ENCODE data around the gene CUBN.
"Not testable (repeated sequence)": the region's sequence is repeated elsewhere in the genome, so short reads cannot be mapped to it uniquely, and the experiment has no call there.

The CUBN gene

GRCh38 chr10:16828114-16828568, 301.5 kb downstream of the CUBN start:
- H3K4me3 ChIP-seq (ENCODE audit: insufficient read depth, low read depth, low read length, poor library complexity, severe bottlenecking): no peak overlapping the region
- no peak overlapping the region for H3K27ac ChIP-seq (ENCODE audit: insufficient read depth, low read length, poor library complexity, severe bottlenecking)
- peak in 2 of 3 donors; percentile 14 to 52 for DNase-seq
- no peaks in the 10 kb centered on the region for H3K9me3 ChIP-seq (ENCODE audit: control insufficient read depth, low read length)
- H3K36me3 ChIP-seq (ENCODE audit: control insufficient read depth, insufficient read depth, low read length): no peaks in the 10 kb centered on the region
- H3K4me1 ChIP-seq (ENCODE audit: control insufficient read depth, insufficient read depth, low read length, poor library complexity, severe bottlenecking): no peaks in the 10 kb centered on the region
- no peaks in the 10 kb centered on the region for H3K27me3 ChIP-seq (replicated peaks; ENCODE audit: control insufficient read depth, insufficient read depth, low read length, poor library complexity, severe bottlenecking)

- not testable (repeated sequence) for H3K27ac ChIP-seq (ENCODE audit: insufficient read depth, low read length, poor library complexity, severe bottlenecking); DNase-seq; H3K36me3 ChIP-seq (ENCODE audit: control insufficient read depth, insufficient read depth, low read length); H3K9me3 ChIP-seq (ENCODE audit: control insufficient read depth, low read length); H3K27me3 ChIP-seq (replicated peaks; ENCODE audit: control insufficient read depth, insufficient read depth, low read length, poor library complexity, severe bottlenecking); H3K4me1 ChIP-seq (ENCODE audit: control insufficient read depth, insufficient read depth, low read length, poor library complexity, severe bottlenecking); H3K4me3 ChIP-seq (ENCODE audit: insufficient read depth, low read depth, low read length, poor library complexity, severe bottlenecking)
Observed at GRCh38 chr10:16827474-16827873, 302.1 kb downstream of the CUBN start.

GRCh38 chr10:16822726-16823360, 306.8 kb downstream of the CUBN start:
- DNase-seq: no peak
- Histone ChIP-seq H3K4me1 (ENCODE audit: control insufficient read depth, insufficient read depth, low read length, poor library complexity, severe bottlenecking) (no peaks in the 10 kb centered on the region), H3K36me3 (ENCODE audit: control insufficient read depth, insufficient read depth, low read length) (no peaks in the 10 kb centered on the region), H3K4me3 (ENCODE audit: insufficient read depth, low read depth, low read length, poor library complexity, severe bottlenecking) (no peak overlapping the region), H3K27ac (ENCODE audit: insufficient read depth, low read length, poor library complexity, severe bottlenecking) (no peak overlapping the region), H3K9me3 (ENCODE audit: control insufficient read depth, low read length) (peaks cover 3% of the 10 kb centered on the region), H3K27me3 (replicated peaks; ENCODE audit: control insufficient read depth, insufficient read depth, low read length, poor library complexity, severe bottlenecking) (no peaks in the 10 kb centered on the region)

- DNase-seq: no peak
- H3K4me3 ChIP-seq (ENCODE audit: insufficient read depth, low read depth, low read length, poor library complexity, severe bottlenecking): no peak overlapping the region
- no peaks in the 10 kb centered on the region for H3K27me3 ChIP-seq (replicated peaks; ENCODE audit: control insufficient read depth, insufficient read depth, low read length, poor library complexity, severe bottlenecking)
- no peaks in the 10 kb centered on the region for H3K36me3 ChIP-seq (ENCODE audit: control insufficient read depth, insufficient read depth, low read length)
- H3K9me3 ChIP-seq (ENCODE audit: control insufficient read depth, low read length): peaks cover 3% of the 10 kb centered on the region
- H3K27ac ChIP-seq (ENCODE audit: insufficient read depth, low read length, poor library complexity, severe bottlenecking): no peak overlapping the region
- H3K4me1 ChIP-seq (ENCODE audit: control insufficient read depth, insufficient read depth, low read length, poor library complexity, severe bottlenecking): peaks cover under 1% of the 10 kb centered on the region
Observed at GRCh38 chr10:16822027-16822426, 307.6 kb downstream of the CUBN start.

- Histone ChIP-seq H3K9me3 (ENCODE audit: control insufficient read depth, low read length) (peaks cover 3% of the 10 kb centered on the region), H3K4me1 (ENCODE audit: control insufficient read depth, insufficient read depth, low read length, poor library complexity, severe bottlenecking) (peaks cover 11% of the 10 kb centered on the region), H3K36me3 (ENCODE audit: control insufficient read depth, insufficient read depth, low read length) (no peaks in the 10 kb centered on the region), H3K4me3 (ENCODE audit: insufficient read depth, low read depth, low read length, poor library complexity, severe bottlenecking) (no peak overlapping the region), H3K27me3 (replicated peaks; ENCODE audit: control insufficient read depth, insufficient read depth, low read length, poor library complexity, severe bottlenecking) (no peaks in the 10 kb centered on the region), H3K27ac (ENCODE audit: insufficient read depth, low read length, poor library complexity, severe bottlenecking) (no peak overlapping the region)
- DNase-seq: no peak
Observed at GRCh38 chr10:16820421-16820820, 309.2 kb downstream of the CUBN start.

DNA sequence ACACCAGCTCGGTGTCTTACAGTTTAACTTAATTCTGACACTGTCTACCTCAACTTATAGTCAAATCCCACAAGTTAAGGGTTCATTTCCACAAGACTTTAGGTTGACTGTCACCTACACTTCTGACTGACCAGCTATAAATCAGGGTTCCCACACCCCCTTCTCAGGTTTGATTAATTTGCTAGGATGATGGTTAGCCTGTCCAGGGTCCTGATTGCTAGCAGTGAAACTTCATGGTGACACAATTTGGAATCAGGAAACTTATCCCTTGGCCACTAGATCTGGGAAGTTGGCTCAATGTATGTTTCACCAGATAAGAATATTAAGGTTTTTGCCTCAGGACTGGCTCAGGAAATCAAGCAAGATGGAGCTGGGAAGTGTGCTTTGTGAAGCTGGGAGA, 309.6 kb downstream of the CUBN start:
- Histone ChIP-seq H3K4me3 (ENCODE audit: insufficient read depth, low read depth, low read length, poor library complexity, severe bottlenecking) (no peak overlapping the region), H3K36me3 (ENCODE audit: control insufficient read depth, insufficient read depth, low read length) (no peaks in the 10 kb centered on the region), H3K27ac (ENCODE audit: insufficient read depth, low read length, poor library complexity, severe bottlenecking) (no peak overlapping the region), H3K4me1 (ENCODE audit: control insufficient read depth, insufficient read depth, low read length, poor library complexity, severe bottlenecking) (peaks cover 11% of the 10 kb centered on the region), H3K27me3 (replicated peaks; ENCODE audit: control insufficient read depth, insufficient read depth, low read length, poor library complexity, severe bottlenecking) (no peaks in the 10 kb centered on the region), H3K9me3 (ENCODE audit: control insufficient read depth, low read length) (peaks cover 3% of the 10 kb centered on the region)
- no peak for DNase-seq

DNA sequence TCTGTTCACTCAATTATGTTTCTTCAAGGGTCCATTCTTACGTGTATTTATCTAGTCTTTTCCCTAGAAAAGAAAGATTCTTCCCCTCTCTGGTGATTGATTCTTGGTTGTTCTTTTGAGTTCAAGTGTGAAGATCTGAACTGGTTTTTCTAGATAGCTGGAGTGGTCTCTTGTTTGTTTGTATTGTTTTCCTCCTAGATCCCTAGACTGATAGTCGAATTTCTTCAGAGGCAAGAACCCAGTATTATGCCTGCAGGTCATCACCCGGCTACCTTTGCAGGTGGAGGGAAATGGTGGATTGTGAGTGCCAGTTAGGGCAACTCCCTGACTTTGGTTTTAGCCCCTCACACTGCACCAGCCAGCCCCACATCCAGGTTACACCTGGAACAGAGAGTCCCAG, 310.2 kb downstream of the CUBN start:
- no peak for DNase-seq
- Histone ChIP-seq H3K4me3 (ENCODE audit: insufficient read depth, low read depth, low read length, poor library complexity, severe bottlenecking) (no peak overlapping the region), H3K4me1 (ENCODE audit: control insufficient read depth, insufficient read depth, low read length, poor library complexity, severe bottlenecking) (peaks cover 11% of the 10 kb centered on the region)

GRCh38 chr10:16819026-16819425, 310.6 kb downstream of the CUBN start:
- Histone ChIP-seq H3K27me3 (replicated peaks; ENCODE audit: control insufficient read depth, insufficient read depth, low read length, poor library complexity, severe bottlenecking) (no peaks in the 10 kb centered on the region), H3K4me3 (ENCODE audit: insufficient read depth, low read depth, low read length, poor library complexity, severe bottlenecking) (no peak overlapping the region), H3K27ac (ENCODE audit: insufficient read depth, low read length, poor library complexity, severe bottlenecking) (no peak overlapping the region), H3K4me1 (ENCODE audit: control insufficient read depth, insufficient read depth, low read length, poor library complexity, severe bottlenecking) (peaks cover 11% of the 10 kb centered on the region), H3K36me3 (ENCODE audit: control insufficient read depth, insufficient read depth, low read length) (no peaks in the 10 kb centered on the region), H3K9me3 (ENCODE audit: control insufficient read depth, low read length) (peaks cover 3% of the 10 kb centered on the region)
- DNase-seq: no peak

More for the DNA sequence above, 310.2 kb downstream of the CUBN start:
- H3K27ac ChIP-seq (ENCODE audit: insufficient read depth, low read length, poor library complexity, severe bottlenecking): no peak overlapping the region
- no peaks in the 10 kb centered on the region for H3K36me3 ChIP-seq (ENCODE audit: control insufficient read depth, insufficient read depth, low read length)
- H3K9me3 ChIP-seq (ENCODE audit: control insufficient read depth, low read length): peaks cover 3% of the 10 kb centered on the region
- no peaks in the 10 kb centered on the region for H3K27me3 ChIP-seq (replicated peaks; ENCODE audit: control insufficient read depth, insufficient read depth, low read length, poor library complexity, severe bottlenecking)

GRCh38 chr10:16817125-16818019, 312.2 kb downstream of the CUBN start, which contains the start of gene RSU1:
Gene RSU1 (minus strand): TSS chr10:16817424. CDS start chr10:16817081, 343 bp downstream.
- peaks cover 11% of the 10 kb centered on the region for H3K4me1 ChIP-seq (ENCODE audit: control insufficient read depth, insufficient read depth, low read length, poor library complexity, severe bottlenecking)
- H3K4me3 ChIP-seq (ENCODE audit: insufficient read depth, low read depth, low read length, poor library complexity, severe bottlenecking): peak within 1 kb of the TSS; percentile 76
- peak; percentile 100 for DNase-seq
- no peaks in the 10 kb centered on the region for H3K36me3 ChIP-seq (ENCODE audit: control insufficient read depth, insufficient read depth, low read length)
- H3K27me3 ChIP-seq (replicated peaks; ENCODE audit: control insufficient read depth, insufficient read depth, low read length, poor library complexity, severe bottlenecking): no peaks in the 10 kb centered on the region
- H3K9me3 ChIP-seq (ENCODE audit: control insufficient read depth, low read length): no peaks in the 10 kb centered on the region
- H3K27ac ChIP-seq (ENCODE audit: insufficient read depth, low read length, poor library complexity, severe bottlenecking): peak within 1 kb of the TSS; percentile 89

- H3K27me3 ChIP-seq (replicated peaks; ENCODE audit: control insufficient read depth, insufficient read depth, low read length, poor library complexity, severe bottlenecking): no peaks in the 10 kb centered on the region
- no peaks in the 10 kb centered on the region for H3K36me3 ChIP-seq (ENCODE audit: control insufficient read depth, insufficient read depth, low read length)
- H3K9me3 ChIP-seq (ENCODE audit: control insufficient read depth, low read length): no peaks in the 10 kb centered on the region
- peak overlapping the region; percentile 76 for H3K27ac ChIP-seq (ENCODE audit: insufficient read depth, low read length, poor library complexity, severe bottlenecking)
- no peak for DNase-seq
- peak overlapping the region; percentile 76 for H3K4me3 ChIP-seq (ENCODE audit: insufficient read depth, low read depth, low read length, poor library complexity, severe bottlenecking)
- H3K4me1 ChIP-seq (ENCODE audit: control insufficient read depth, insufficient read depth, low read length, poor library complexity, severe bottlenecking): peaks cover 11% of the 10 kb centered on the region
Observed at GRCh38 chr10:16816830-16817124, 312.8 kb downstream of the CUBN start.

Data from effector memory CD4-positive, alpha-beta T cell (primary cell).